MM.1S (cell line): ENCODE measurements around the gene USP11.

Experiments used
- DNase-seq: peaks from one replicate; pipeline ENCODE4 v3.0.0-alpha.2; 2015
- H2AFZ ChIP-seq: fragments of 300-600 bp; sonication (generic); 2 replicates; pipeline ENCODE4 v1.6.0; 2016; ENCODE audit warnings: antibody characterized with exemption, low read length
- H3F3A ChIP-seq: fragments of 300-600 bp; sonication (generic); 2 replicates; pipeline ENCODE4 v1.6.1; 2016; ENCODE audit warnings: mild to moderate bottlenecking, antibody characterized with exemption, low read length, moderate library complexity, mixed read lengths; ENCODE audit not compliant: insufficient read depth
- H3K27ac ChIP-seq: fragments of 300-600 bp; sonication (generic); 2 replicates; pipeline ENCODE4 v1.5.1; 2016; ENCODE audit warnings: mild to moderate bottlenecking, low read length
- H3K27me3 ChIP-seq: fragments of 300-600 bp; sonication (generic); replicated peaks from 2 replicates; pipeline ENCODE4 v1.6.0; 2016; ENCODE audit warnings: low read length; ENCODE audit not compliant: insufficient read depth
- H3K36me3 ChIP-seq: fragments of 300-600 bp; sonication (generic); replicated peaks from 2 replicates; pipeline ENCODE4 v1.6.1; 2016; ENCODE audit warnings: mild to moderate bottlenecking, low read length, mixed read lengths; ENCODE audit not compliant: insufficient read depth
- H3K4me1 ChIP-seq: fragments of 300-600 bp; sonication (generic); 2 replicates; pipeline ENCODE4 v1.6.1; 2016; ENCODE audit warnings: low read length, mixed read lengths
- H3K4me2 ChIP-seq: fragments of 300-600 bp; sonication (generic); 2 replicates; pipeline ENCODE4 v1.6.0; 2016; ENCODE audit warnings: low read depth, low read length
- H3K4me3 ChIP-seq: fragments of 300-600 bp; sonication (generic); 2 replicates; pipeline ENCODE4 v1.5.1; 2016; ENCODE audit warnings: low read length, mixed read lengths
- H3K79me2 ChIP-seq: fragments of 300-600 bp; sonication (generic); 2 replicates; pipeline ENCODE4 v1.6.1; 2016; ENCODE audit warnings: mixed run types, low read length, mixed read lengths
- H3K9ac ChIP-seq: fragments of 300-600 bp; sonication (generic); 2 replicates; pipeline ENCODE4 v1.6.1; 2016; ENCODE audit warnings: low read length, mixed read lengths
- H3K9me2 ChIP-seq: fragments of 300-600 bp; sonication (generic); replicated peaks from 2 replicates; pipeline ENCODE4 v1.6.1; 2016; ENCODE audit warnings: mild to moderate bottlenecking, low read length, mixed read lengths; ENCODE audit not compliant: insufficient read depth
- H3K9me3 ChIP-seq: fragments of 300-600 bp; sonication (generic); replicated peaks from 2 replicates; pipeline ENCODE4 v1.6.1; 2016; ENCODE audit warnings: mild to moderate bottlenecking, low read length, mixed read lengths; ENCODE audit not compliant: insufficient read depth
- H4K20me1 ChIP-seq: fragments of 300-600 bp; sonication (generic); 2 replicates; pipeline ENCODE4 v1.6.1; 2016; ENCODE audit warnings: mild to moderate bottlenecking, low read length, moderate library complexity, mixed read lengths; ENCODE audit not compliant: insufficient read depth
- EZH2 ChIP-seq: fragments of 300-600 bp; sonication (generic); optimal IDR thresholded peaks from 2 replicates; pipeline ENCODE3; 2017; ENCODE audit warnings: low read depth, mild to moderate bottlenecking, antibody characterized with exemption, low read length, mixed read lengths
- EZH2phosphoT487 ChIP-seq: fragments of 300-600 bp; sonication (generic); IDR thresholded peaks from 2 replicates; pipeline ENCODE4 v1.6.1; 2018; ENCODE audit warnings: antibody characterized with exemption, low read length
- TF ChIP-seq, protein P1 (sequence below): fragments of 300-600 bp; sonication (generic); IDR thresholded peaks from 2 replicates; pipeline ENCODE4 v1.5.1; 2016; ENCODE audit warnings: antibody characterized with exemption, low read length, mixed read lengths

USP11 gene

DNA sequence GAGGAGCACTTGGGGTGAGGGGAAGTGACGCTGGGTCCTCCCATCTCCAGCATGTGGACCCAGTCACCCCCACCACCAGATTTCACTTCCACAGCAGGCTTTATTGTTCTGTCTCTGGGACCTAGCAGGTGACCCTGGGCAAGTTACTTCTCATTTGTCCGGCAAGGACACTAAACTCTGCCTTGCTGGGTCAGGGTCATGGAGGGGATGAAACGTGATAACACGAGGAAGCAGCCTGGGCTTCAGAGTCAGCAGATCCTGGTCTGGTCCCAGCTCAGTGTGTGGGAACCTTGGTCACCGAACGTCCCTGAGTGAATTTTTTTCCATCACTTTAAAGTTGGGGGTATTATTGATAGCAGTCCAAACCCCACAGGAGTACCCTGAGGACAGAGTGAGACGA lies 35.3 kb upstream of the USP11 start:
- H4K20me1 ChIP-seq, result no peaks in the 10 kb centered on the region
- H3K9me3 ChIP-seq, result no peaks in the 10 kb centered on the region
- H3K4me3 ChIP-seq, result no peak overlapping the region
- TF ChIP-seq, protein P1, sequence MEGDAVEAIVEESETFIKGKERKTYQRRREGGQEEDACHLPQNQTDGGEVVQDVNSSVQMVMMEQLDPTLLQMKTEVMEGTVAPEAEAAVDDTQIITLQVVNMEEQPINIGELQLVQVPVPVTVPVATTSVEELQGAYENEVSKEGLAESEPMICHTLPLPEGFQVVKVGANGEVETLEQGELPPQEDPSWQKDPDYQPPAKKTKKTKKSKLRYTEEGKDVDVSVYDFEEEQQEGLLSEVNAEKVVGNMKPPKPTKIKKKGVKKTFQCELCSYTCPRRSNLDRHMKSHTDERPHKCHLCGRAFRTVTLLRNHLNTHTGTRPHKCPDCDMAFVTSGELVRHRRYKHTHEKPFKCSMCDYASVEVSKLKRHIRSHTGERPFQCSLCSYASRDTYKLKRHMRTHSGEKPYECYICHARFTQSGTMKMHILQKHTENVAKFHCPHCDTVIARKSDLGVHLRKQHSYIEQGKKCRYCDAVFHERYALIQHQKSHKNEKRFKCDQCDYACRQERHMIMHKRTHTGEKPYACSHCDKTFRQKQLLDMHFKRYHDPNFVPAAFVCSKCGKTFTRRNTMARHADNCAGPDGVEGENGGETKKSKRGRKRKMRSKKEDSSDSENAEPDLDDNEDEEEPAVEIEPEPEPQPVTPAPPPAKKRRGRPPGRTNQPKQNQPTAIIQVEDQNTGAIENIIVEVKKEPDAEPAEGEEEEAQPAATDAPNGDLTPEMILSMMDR, result no peak
- no peak for TF ChIP-seq EZH2phosphoT487
- no peak for TF ChIP-seq EZH2
- peaks cover 14% of the 10 kb centered on the region; the same call in 1 of the 2 replicates for H3K4me1 ChIP-seq
- no peaks in the 10 kb centered on the region for H3K36me3 ChIP-seq
- H3K27me3 ChIP-seq, result no peaks in the 10 kb centered on the region
- H3F3A ChIP-seq, result peaks cover 10% of the 10 kb centered on the region; the same call in 1 of the 2 replicates
- H3K9me2 ChIP-seq, result no peaks in the 10 kb centered on the region
- H3K4me2 ChIP-seq, result no peak overlapping the region
- no peak for DNase-seq
- H3K27ac ChIP-seq, result no peak overlapping the region
- no peak overlapping the region for H3K9ac ChIP-seq
- peaks cover 69% of the 10 kb centered on the region for H3K79me2 ChIP-seq
- H2AFZ ChIP-seq, result no peak overlapping the region

DNA sequence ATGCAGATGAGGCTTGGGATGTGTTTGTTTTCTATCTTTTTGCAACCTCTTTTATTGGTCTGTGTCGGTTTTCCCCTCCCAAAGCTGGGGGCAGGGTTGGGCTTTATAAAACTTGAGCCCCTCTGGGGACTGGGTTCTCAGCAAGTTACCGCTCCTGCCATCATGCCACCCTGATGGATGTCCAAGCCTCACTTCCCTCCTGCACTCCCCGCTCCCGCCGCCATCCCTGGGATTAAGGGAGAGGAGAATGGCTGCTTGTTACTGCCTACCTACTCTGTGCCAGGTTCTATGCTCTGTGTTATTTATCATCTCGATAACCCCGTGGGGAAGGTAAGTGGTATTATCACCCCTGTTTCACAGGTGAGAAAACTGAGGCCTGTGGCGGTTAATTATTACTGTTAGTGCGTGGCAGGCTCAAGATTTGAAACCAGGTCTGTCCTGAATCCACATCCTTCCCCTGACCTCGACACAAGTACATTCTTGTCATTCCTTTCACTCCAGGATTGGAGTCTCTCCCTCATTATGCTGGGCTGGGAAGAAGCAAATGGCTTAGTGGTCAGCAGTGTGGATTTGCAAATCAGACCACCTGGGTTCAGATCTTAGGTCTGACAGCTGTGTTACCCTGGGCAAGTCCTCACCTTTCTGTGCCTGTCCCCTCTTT lies 34.7 kb upstream of the USP11 start:
- H3K4me1 ChIP-seq, result peaks cover 14% of the 10 kb centered on the region; the same call in 1 of the 2 replicates
- no peak for DNase-seq
- H2AFZ ChIP-seq, result no peak overlapping the region
- H3K9me2 ChIP-seq, result no peaks in the 10 kb centered on the region
- no peaks in the 10 kb centered on the region for H3K27me3 ChIP-seq
- peaks cover 69% of the 10 kb centered on the region for H3K79me2 ChIP-seq
- no peaks in the 10 kb centered on the region for H3K9me3 ChIP-seq
- TF ChIP-seq EZH2phosphoT487 (no peak), EZH2 (no peak)
- TF ChIP-seq, protein P1, result no peak
- 0 out of 2 replicates have a peak, but pooled peaks cover under 1% of the 10 kb centered on the region for H3K36me3 ChIP-seq
- no peak overlapping the region for H3K4me3 ChIP-seq
- H3K9ac ChIP-seq, result no peak overlapping the region
- H3K27ac ChIP-seq, result no peak overlapping the region
- no peak overlapping the region for H3K4me2 ChIP-seq
- H4K20me1 ChIP-seq, result no peaks in the 10 kb centered on the region
- peaks cover 3% of the 10 kb centered on the region; the same call in 1 of the 2 replicates for H3F3A ChIP-seq

DNA sequence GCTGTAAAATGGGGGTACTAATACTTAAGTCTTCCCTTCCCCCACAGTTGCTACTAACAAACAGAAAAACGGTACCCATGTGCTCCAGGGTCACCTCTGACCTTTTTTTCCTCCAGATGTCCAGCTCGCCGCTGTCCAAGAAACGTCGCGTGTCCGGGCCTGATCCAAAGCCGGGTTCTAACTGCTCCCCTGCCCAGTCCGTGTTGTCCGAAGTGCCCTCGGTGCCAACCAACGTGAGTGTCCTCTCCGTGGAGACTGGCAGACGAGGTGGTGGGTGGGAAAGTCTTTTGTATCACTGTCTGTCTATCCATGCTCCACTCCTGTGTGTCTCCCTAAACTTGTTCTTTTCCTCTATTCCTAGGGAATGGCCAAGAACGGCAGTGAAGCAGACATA lies 34.1 kb upstream of the USP11 start:
- no peak for DNase-seq
- no peak overlapping the region for H3K4me2 ChIP-seq
- TF ChIP-seq EZH2 (no peak), EZH2phosphoT487 (no peak)
- TF ChIP-seq, protein P1, result no peak
- H3K9me3 ChIP-seq, result no peaks in the 10 kb centered on the region
- H3K27me3 ChIP-seq, result no peaks in the 10 kb centered on the region
- no peaks in the 10 kb centered on the region for H3F3A ChIP-seq
- no peaks in the 10 kb centered on the region for H3K9me2 ChIP-seq
- no peak overlapping the region for H3K4me3 ChIP-seq
- H3K79me2 ChIP-seq, result peaks cover 68% of the 10 kb centered on the region
- 0 out of 2 replicates have a peak, but pooled peaks cover 3% of the 10 kb centered on the region for H3K36me3 ChIP-seq
- H3K4me1 ChIP-seq, result peaks cover 14% of the 10 kb centered on the region; the same call in 1 of the 2 replicates
- no peaks in the 10 kb centered on the region for H4K20me1 ChIP-seq
- H3K27ac ChIP-seq, result no peak overlapping the region
- H3K9ac ChIP-seq, result no peak overlapping the region
- H2AFZ ChIP-seq, result no peak overlapping the region
